ENCODE results near the gene RCHY1.
"Not testable (repeated sequence)": the region's sequence is repeated elsewhere in the genome, so short reads cannot be mapped to it uniquely, and the experiment has no call there.

RCHY1 gene

GRCh38 chr4:75516144-75516543 is 1.9 kb upstream of the RCHY1 start:
- no peak for TF ChIP-seq CTCF (IDR thresholded peaks at IDR 0.05)
- H3K36me3 ChIP-seq: peaks cover 24% of the 10 kb centered on the region
- no peaks in the 10 kb centered on the region for H3K27me3 ChIP-seq
- peaks cover 36 to 37% of the 10 kb centered on the region in 2 experiments for H3K4me1 ChIP-seq (ENCODE audit: control insufficient read depth in 1 of 2, insufficient read depth in 1 of 2, low read depth in 1 of 2, low read length in 1 of 2)
- no peak overlapping the region for H3K27ac ChIP-seq
- no peak overlapping the region for H3K4me3 ChIP-seq (ENCODE audit: low read depth in 1 of 2, low read length in 1 of 2)
- H3K9me3 ChIP-seq: no peaks in the 10 kb centered on the region

GRCh38 chr4:75514949-75515612 is 878 bp upstream of the RCHY1 start:
- H3K4me1 ChIP-seq (ENCODE audit: control insufficient read depth in 1 of 2, insufficient read depth in 1 of 2, low read depth in 1 of 2, low read length in 1 of 2): peaks cover 47 to 48% of the 10 kb centered on the region in 2 experiments
- H3K4me3 ChIP-seq (ENCODE audit: low read depth in 1 of 2, low read length in 1 of 2): peak overlapping the region; percentile 77 to 95

GRCh38 chr4:75513526-75514130 is 575 bp downstream of the RCHY1 start:
- Histone ChIP-seq H3K27ac (peak overlapping the region; percentile 97), H3K36me3 (peaks cover 20% of the 10 kb centered on the region), H3K4me1 (ENCODE audit: control insufficient read depth in 1 of 2, insufficient read depth in 1 of 2, low read depth in 1 of 2, low read length in 1 of 2) (peaks cover 53 to 55% of the 10 kb centered on the region in 2 experiments), H3K4me3 (ENCODE audit: low read depth in 1 of 2, low read length in 1 of 2) (peak overlapping the region; percentile 77 to 95), H3K27me3 (no peaks in the 10 kb centered on the region), H3K9me3 (no peaks in the 10 kb centered on the region)
- TF ChIP-seq CTCF (IDR thresholded peaks at IDR 0.05): no peak

More at GRCh38 chr4:75514949-75515612, 878 bp upstream of the RCHY1 start:
- Histone ChIP-seq H3K27me3 (no peaks in the 10 kb centered on the region), H3K27ac (peak overlapping the region; percentile 97), H3K36me3 (peaks cover 24% of the 10 kb centered on the region), H3K9me3 (no peaks in the 10 kb centered on the region)
- TF ChIP-seq CTCF (IDR thresholded peaks at IDR 0.05): no peak

GRCh38 chr4:75512386-75513211 is 1.6 kb downstream of the RCHY1 start:
- TF ChIP-seq CTCF (IDR thresholded peaks at IDR 0.05): no peak
- no peaks in the 10 kb centered on the region for H3K9me3 ChIP-seq
- peaks cover 14% of the 10 kb centered on the region for H3K36me3 ChIP-seq
- peak overlapping the region; percentile 77 to 95 for H3K4me3 ChIP-seq (ENCODE audit: low read depth in 1 of 2, low read length in 1 of 2)
- H3K4me1 ChIP-seq (ENCODE audit: control insufficient read depth in 1 of 2, insufficient read depth in 1 of 2, low read depth in 1 of 2, low read length in 1 of 2): peaks cover 53 to 55% of the 10 kb centered on the region in 2 experiments
- H3K27ac ChIP-seq: peak overlapping the region; percentile 97
- H3K27me3 ChIP-seq: no peaks in the 10 kb centered on the region

GRCh38 chr4:75511841-75512240 is 2.4 kb downstream of the RCHY1 start:
- peaks cover 10% of the 10 kb centered on the region for H3K36me3 ChIP-seq
- no peak for TF ChIP-seq CTCF (IDR thresholded peaks at IDR 0.05)
- H3K27me3 ChIP-seq: no peaks in the 10 kb centered on the region
- peak overlapping the region; percentile 97 for H3K27ac ChIP-seq
- peaks cover 53 to 55% of the 10 kb centered on the region in 2 experiments for H3K4me1 ChIP-seq (ENCODE audit: control insufficient read depth in 1 of 2, insufficient read depth in 1 of 2, low read depth in 1 of 2, low read length in 1 of 2)
- H3K9me3 ChIP-seq: no peaks in the 10 kb centered on the region
- H3K4me3 ChIP-seq (ENCODE audit: low read depth in 1 of 2, low read length in 1 of 2): peak overlapping the region; percentile 77 to 95

GRCh38 chr4:75509592-75509991 is 4.6 kb downstream of the RCHY1 start:
- H3K9me3 ChIP-seq; H3K4me3 ChIP-seq (ENCODE audit: low read depth in 1 of 2, low read length in 1 of 2); H3K27me3 ChIP-seq: not testable (repeated sequence)
- Histone ChIP-seq H3K27ac (peak overlapping the region; percentile 97), H3K4me1 (ENCODE audit: control insufficient read depth in 1 of 2, insufficient read depth in 1 of 2, low read depth in 1 of 2, low read length in 1 of 2) (peaks cover 45% of the 10 kb centered on the region in 2 experiments), H3K36me3 (peaks cover 15% of the 10 kb centered on the region)
